OCI-M2 (cell line): ENCODE results near the gene GATD1.

Experiments
- DNase-seq: peaks from one replicate; lab custom pipeline; 2025; ENCODE audit not compliant: unreplicated experiment; lab: John Stamatoyannopoulos, UW

The GATD1 gene

DNA sequence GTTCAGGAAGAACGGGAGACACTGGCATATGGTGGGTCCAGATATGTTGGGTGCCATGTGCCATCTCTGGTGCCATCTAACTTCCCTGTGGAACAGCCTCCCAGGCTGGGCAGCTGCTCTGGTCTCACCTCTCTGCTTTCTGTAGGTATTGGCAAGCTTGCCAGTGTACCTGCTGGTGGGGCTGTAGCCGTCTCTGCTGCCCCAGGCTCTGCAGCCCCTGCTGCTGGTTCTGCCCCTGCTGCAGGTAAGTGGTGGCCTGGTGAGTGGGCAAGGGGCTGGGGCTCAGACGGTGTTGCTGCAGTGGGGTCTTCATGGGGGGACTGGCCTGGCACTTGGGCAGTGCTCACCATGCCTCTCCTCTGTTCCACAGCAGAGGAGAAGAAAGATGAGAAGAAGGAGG, 35.1 kb upstream of the GATD1 start:
- DNase-seq: no peak

DNA sequence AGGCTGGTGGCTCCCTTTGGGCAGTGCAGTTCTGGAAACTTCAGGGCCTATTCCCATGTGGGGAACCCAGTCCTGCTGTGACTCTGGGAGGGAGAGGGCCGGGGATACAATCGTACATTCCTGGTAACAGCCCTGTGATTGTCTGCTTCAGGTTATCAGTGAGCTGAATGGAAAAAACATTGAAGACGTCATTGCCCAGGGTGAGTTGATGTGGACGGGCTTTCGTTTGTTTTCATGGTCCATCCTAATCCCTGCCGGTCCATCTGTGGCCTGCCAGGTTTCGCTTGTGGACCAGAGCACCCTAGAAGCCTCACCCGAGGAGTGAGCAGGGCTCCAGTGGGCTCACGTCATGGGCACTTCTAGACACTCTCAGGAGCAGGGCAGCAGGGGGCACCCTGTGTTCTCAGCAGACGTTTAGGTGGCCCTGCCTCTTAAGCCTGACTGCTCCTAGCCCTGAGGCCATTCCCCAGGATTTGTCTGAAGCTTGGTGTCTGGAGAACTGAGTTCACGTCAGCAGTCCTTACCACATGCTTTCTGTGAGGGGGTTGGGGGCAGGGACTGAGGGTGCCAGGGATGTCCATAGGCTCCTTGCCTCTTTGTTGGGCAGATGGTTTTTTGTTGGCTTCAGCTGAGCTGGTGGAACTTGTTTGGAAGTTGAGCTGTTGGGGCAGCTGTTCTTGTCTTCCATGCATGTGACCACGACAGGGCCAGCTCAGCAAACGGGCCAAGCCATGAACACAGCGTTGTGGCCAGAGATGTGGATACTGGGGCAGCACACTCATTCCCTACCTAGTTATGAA, 34.4 kb upstream of the GATD1 start:
- no peak for DNase-seq

DNA sequence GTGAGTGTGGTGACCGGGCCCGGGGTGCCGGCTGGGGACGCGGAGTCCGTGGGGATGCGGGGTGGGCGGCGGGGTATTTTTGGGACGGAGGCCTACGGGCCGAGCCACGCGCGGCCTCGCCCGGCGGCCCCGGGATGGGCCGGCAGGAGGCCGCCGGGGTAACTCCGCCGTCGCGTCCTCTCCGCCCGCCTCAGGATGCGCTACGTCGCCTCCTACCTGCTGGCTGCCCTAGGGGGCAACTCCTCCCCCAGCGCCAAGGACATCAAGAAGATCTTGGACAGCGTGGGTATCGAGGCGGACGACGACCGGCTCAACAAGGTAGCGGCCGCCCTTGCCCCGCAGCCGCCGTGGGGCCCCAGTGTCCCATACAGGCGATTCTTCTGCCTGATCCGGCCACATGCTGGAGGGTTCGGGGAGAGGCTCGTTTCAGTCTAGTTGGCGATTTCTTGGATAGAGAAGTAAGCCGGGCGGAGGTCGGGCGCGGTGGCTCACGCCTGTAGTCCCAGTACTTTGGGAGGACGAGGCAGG, 32.8 kb upstream of the GATD1 start:
- no peak for DNase-seq

DNA sequence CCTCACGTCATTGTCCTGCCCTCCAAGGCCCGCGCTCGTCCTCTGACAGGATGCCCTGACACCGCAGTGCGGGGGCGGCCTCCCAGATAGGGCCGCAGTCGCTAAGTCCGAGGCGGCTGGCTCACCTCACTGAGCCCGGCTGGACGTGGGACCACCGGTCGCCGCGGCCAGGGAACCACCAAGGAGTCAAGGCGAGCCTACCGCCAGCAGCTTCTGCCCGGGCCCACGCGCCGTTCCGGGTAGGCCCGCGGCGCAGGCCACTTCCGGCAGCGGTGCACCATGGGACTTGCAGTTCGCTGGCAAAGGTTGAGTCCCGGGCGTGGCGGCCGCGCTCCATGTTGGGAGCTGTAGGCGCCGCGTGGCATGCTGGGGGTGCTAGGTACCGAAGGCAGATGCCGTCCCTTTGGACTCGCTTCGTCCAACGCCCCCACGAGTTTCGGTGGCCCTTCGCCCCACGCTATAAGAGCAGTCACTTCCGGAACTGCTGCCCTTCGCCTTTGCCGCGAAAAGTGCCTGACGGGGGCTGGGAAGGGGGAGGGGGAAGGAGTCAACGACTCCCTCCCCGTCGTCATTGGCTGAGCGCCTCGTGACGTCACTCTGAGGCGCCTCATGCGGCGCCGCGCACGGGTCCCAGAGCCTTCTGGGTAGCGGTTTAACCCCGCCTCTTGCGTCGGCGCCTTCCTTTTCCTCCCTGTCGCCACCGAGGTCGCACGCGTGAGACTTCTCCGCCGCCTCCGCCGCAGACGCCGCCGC, 32.2 kb upstream of the GATD1 start, which contains the start of gene RPLP2:
RPLP2 (plus strand) TSS at position 681 of the 753 bp plus-strand sequence. CDS start 268 bp downstream, outside the sequence.
- DNase-seq: peak; percentile 71

DNA sequence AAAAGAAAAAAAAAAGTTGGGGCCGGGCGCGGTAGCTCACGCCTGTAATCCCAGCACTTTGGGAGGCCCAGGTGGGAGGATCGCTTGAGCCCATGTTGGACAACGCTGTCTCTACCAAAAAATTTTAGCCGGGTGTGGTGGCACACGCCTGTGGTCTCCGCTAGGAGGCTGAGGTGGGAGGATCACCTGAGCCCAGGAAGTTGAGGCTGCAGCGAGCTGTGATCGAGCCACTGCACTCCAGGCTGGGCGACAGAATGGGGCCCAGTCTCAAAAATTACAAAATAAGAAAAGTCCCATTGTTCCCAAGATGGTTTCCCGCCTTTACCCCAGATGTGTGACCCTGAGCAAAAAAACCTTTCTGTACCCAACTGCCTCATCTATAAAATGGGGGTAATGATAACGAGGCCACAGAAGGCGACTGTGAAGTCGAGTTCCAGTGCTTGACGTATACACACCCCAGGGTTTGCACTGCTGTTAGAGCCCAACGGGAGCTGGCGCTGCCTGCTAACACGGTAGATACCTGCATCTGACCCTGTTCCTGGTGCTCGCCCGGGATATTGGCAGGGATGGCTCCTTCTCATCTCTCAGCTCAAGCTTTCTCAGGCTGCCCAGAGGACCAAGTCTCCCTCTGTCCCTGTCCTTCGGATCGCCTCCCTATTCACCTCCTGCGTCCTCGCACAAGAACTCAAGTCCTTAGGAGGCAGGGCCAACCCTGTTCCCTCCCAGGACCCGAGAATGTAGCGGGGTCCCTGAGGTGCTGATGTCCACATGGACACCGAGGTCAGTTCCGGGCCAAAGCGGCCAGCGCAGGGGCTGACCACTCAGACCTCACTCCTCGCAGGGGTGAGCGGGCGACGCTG, 31.4 kb upstream of the GATD1 start:
- DNase-seq: no peak

DNA sequence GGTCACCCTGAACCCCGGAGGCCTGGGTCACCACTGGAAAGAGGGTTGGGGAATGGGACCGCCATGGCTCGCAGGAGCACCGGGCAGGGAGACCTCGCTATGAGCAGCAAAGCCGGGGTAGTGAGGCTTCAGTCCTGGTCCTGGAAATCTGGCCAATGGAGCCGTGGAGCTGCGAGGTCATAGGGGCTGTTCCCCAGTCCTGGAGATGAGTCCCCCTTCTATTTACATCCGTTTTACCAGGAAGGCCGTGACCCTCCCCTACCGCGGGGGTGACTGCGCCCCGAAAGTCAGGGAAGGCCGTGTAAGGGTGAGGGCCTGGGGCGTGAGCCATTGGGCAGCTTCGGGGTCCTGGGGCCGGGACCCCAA, 27.3 kb upstream of the GATD1 start:
- no peak for DNase-seq

DNA sequence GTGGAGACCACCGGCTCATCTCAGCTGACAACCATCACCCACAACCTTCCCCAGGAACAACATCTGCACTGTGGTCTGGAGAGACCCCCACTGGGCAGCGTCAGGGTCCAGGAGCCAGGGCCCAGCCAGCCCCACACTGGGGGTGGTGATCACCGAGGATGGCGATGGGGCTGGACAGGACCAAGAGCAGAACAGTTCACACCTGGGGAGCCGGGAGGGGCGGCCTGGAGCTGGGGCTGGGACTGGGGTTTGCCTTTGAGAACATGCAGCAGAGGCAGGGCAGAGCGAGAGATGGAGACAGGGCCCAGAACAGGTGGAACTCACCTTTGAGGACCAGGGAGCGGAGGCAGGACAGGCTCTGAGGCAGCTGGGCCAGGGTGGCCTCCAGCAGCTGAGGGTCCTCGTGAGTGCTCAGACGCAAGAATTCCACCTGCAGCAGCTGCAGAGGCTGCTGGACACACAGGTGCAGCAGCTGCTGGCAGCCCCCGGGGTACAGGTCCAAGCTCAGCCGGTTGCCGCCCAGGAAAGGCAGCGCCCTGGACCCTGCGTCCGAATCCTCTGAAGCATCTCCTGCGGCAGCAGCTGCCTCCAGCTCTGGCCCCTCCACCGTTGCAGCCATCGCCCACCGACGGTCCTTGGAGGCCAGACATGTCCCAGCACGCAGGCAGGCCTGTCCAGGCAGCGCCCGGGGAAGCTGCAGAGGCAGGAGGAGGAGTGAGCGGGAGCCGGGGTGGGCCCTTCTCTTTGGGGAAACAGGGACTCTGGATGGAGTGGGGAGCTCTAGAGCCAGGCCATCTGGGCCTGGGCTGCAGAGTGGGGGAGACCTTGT, 26.7 kb upstream of the GATD1 start:
- no peak for DNase-seq

DNA sequence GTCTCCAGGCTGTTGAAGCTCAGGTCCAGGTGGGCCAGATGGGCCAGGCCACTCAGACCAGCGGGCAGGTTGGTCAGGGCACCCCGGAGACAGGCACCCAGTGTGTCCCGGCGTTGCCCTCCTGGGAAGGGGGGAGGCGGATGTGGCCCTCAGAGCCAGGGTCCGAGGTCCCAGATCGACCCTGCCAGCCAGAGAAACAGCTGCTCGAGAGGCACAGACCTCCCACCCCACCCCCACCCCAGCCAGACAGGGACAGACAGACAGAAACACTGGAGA, 26.1 kb upstream of the GATD1 start:
- DNase-seq: no peak

DNA sequence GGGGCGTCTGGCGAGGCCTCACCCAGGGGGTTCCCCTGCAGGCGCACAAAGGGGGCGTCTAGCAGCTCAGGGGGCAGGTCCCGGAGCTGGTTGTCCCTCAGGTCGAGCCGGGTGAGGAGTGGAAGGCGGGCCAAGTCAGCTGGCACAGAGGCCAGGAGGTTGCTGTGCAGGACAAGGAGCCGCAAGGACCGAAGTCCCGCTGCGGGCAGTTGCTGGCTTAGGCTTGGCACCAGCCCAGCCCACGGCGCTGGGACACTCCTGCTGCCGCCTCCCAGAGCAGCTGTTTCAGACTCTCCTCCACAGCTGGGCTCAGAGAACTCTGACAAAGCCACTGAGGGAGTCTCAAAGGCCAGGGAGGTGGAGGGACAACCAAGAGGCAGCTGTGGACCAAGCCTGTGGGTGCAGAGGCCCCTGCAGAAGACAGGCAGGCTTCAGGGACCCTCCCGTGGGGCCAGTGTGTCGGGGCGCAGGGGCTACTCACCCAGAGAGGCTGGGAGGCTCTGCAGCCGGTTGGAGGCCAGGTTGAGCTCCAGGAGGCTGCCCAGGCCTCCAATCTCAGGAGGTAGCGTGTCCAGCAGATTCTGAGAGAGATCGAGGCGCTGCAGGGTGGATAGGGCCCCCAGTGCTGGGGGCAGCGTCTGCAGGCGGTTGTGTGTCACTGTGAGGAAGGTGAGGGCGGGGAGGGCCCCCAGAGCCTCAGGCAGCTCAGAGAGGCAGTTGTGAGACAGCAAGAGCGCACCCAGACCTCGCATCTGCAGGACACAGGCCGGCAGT, 25.6 kb upstream of the GATD1 start:
- DNase-seq: no peak

DNA sequence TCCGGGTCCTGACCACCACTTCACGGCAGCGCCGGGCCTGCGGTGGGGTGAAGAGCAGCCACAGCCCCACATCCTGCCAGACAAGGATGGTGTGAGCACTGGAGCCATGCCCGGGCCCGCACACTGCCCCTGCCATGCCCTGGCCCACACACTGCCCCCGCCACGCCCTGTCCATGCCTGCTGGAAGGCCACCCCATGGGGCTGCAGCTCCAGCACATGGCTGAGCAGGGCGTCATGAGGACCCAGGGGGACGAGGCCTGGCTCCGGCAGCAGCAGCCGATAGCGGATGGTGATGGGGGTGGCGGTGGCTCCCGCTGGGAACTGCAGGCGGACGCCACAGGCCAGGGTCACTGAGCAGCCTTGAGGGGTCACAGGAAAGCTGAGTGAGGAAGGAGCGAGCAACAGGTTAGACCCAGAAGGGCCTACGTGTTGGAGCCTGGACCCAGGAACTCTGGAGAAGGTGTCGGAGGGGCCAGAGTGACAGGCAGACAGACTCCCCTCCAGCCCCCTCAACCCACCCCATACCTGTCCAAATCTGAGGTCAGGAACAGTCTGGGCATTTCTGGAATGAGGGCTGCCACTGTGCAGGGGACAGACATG, 24.8 kb upstream of the GATD1 start:
- no peak for DNase-seq

DNA sequence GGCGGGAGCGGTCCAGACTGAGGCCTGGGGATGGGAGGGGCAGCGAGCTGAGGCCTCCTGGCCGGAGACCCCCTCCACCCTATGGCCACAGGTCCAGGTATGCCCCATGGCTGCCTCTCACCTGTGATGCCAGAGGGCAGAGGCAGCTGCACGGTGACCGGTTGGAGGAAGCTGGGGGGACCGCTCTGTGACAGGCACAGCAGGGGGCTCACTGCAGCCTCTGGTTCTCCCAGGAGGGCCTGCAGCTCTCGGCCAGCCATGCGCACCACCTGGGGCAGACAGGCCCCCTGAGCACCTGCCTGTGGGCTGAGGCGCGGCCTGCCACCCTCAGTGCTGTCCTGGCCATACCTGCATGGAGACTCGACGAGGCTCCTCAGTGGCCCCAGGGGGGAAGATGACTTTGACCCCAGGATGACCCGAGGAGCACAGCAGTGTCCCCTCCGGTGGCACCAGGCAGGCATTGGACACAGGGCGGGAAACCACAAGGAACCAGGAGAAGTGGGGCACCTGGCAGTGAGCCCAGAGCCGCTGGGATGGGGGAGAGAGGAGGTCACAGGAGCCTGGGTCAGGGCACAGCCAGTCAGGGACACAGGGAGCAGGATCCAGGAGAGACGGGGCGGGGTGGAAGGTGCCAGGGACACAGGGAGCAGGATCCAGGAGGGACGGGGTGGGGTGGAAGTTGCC, 24.0 kb upstream of the GATD1 start:
- DNase-seq: no peak

DNA sequence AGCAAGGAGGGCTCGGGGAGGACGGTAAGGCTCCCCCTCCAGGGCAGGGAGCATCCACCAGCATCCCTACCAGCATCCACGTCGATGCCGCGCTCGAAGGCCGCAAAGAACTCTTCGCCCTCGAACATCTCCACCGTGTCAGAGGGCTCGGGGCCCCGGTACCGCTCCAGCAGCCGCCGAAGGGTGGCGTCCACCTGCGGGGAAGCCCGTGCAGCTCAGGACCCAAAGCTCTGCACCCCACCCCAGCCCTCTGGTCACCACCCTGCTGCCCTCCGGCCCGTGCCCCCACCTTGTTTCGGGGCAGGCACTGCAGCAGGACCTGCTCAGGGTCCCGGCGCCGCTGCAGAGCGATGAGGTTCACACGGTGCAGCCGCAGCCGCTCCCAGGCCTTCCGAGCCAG, 23.2 kb upstream of the GATD1 start:
- DNase-seq: no peak

DNA sequence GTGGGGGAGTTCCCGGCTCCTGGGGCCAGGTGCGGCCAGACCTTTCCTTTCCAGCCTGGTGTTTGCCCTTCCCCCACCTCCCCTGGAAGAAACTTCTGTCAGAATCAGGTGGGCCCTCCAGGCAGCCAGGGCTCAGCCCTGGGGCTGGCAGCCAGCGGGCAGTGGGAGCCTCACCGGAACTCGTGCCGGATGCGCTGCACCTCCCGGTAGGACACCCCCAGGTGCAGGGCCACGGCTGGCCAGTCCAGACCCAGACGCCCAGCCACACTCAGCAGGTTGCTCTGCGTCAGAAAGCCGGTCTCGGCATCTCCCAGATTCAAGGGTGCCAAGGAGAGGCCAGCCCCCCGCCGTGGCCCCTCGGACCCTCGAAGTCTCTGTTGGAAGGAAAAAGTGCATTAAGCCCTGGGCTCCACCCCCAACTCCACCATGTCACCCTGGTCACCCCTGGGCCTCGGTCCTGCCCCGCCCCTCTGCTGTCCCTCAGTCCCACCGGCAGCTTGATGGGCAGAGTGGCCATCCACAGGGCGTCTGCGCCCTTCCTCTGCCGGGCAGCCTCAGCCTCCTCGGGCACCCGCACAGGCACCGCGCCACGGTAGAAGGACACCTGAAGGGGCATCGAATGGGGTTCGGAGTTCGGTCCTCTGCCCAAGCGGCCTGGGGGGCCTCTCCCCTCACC, 22.5 kb upstream of the GATD1 start:
- DNase-seq: no peak

DNA sequence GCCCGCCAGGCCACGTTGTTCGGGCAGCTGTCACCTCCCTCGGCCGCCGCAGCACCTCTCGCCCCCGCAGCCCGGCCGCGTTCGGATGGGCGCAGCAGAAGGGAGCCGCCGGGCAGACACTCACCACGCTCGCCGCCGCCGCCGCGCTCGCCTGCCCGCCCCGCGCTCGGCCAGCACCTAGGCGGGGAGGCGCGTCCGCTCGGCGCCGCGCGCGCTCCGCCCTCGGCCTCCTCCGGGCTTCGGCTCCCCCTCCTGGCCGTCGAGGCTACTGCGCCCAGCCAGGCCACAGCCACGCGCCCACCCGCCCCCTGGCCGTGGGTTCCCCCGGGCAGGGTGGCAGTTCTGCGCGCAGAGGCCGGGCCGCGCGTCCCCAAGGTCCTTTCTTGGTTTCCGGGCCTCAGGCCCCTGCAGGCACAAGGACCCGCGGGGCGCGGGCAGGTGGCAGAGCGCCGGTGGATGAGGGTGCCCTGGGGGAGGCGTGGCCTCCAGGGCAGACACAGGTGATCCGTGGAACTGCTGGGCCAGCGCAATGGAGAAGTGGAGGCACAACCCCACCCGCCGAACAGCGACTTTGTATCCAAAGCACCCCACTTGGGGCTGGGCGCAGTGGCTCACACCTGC, 20.9 kb upstream of the GATD1 start, which contains the start of gene SLC25A22:
SLC25A22 (minus strand) TSS at position 189 of the 621 bp plus-strand sequence. CDS start 3,275 bp downstream, outside the sequence.
- no peak for DNase-seq

DNA sequence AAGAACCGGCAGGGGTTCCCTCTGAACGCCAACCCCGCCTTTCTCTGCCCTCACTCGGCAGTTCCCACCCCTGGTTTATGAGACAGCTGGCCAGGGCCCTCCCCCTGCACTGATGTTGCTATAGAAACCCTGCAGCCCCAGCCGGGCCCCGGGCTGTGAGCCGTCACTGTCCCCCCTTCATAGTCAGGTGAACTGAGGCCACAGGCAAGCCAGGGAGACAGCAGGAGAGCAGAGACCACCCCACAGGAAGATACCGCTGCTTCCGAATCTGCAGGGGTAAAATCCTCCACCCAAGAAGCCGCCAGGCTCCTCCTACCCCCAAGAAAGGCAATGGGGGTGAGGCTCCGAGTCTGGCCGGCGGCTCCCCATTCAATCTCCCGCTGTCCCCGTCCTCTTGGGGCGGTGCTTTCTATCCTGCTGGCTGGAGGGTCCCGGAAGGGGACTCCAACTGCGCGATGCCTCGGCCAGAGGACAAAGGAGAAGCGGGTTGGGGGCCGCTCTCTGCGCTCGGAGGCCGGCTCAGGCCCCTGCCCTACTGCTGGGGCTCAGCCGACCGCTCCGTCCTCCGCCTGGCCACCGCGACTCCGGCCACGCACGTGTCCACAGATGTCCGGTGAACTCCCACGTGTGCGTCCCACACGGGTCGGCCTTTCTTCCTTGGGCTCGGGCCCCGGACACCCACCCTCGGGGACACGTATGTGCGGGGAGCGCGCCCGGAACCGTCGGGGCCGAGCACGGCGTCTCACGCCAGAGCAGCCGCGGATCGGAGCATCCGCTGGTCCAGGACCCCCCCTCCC, 20.2 kb upstream of the GATD1 start:
- no peak for DNase-seq

DNA sequence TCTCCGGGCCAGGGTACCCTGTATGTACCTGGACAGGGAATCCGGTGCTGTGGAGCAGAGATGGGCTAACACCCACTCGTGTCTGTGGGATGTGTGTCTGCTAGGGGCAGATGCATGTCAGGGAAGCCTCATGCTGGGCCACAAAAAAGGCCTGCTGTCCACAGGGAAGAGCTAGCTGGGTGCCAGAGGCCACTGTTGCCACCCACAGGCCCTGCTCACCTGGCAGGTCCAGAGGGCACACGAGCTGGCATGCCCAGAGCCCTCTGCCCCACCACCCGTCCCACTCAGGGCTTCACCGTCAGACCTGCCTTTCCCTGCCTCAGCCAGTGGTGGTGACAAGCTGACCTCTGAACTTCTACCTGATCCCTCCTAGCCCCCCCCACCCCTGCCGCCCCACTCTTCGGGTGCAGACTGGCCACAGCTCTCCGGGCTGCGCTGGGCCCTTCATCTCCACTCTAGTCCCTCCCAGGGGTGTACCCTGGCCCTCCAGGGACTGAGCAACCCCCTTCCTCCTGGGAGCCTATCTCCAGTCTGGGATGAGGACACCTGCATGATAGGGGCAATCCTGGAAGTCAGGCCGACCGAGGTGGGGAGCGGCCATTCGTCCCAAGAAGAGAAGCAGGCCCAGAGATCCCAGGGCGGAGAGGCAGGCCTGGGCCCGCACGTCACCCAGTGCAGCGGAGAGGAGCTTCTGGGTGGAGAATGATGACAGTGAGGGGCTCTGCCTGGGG, 19.4 kb upstream of the GATD1 start:
- DNase-seq: no peak
